ENCODE results near the gene UTP3.
"Not testable (repeated sequence)": the region's sequence is repeated elsewhere in the genome, so short reads cannot be mapped to it uniquely, and the experiment has no call there.

UTP3 gene

GRCh38 chr4:70687821-70688794 lies at the start of gene UTP3:
UTP3 (plus strand) TSS chr4:70688532; CDS start chr4:70688678, 146 bp downstream.
- DNase-seq = peak; percentile 99

GRCh38 chr4:70640192-70640591 lies 48.1 kb upstream of the UTP3 start:
- no peak for DNase-seq

DNA sequence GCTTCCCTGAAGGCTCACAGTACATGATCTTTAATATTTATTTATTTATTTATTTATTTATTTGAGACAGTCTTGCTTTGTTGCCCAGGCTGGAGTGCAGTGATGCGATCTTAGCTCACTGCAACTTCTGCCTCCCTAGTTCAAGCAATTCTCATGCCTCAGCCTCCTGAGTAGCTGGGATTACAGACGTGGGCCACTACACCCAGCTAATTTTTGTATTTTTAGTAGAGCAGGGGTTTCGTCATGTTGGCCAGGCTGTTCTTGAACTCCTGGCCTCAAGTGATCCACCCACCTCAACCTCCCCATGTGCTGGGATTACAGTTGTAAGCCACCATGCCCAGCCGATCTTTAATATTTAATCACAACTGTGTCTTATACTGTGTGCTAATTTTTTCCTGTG lies 37.6 kb upstream of the UTP3 start:
- DNase-seq = not testable (repeated sequence)

DNA sequence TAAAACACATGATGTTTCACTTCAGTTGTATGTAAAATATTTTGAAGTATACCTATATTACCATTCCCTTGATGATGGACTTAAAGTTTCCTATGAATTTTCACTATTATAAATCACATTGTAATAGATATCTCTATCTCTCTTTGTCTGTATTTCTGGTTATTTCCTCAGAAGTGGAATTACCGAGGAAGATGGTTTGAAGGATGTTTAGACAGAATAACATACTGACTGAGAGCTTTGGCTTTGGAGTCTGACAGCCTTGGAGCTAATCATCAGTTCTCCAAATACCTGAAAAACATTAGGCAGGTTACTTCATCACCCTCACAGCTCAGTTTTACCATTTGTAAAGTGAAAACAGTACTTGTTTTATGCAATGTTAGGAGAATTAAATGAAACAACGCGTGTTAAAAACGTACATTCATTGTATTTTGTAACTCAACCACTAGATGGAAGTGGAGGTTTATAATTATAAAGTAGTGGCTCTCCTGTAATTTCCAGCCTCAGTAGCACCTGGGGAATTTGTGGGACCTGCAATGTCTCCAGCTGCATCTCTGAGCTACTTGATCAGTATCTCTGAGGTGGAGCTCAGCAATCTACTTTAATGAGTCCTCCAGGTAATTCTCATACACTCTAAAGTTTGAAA lies 36.3 kb upstream of the UTP3 start:
- peak; percentile 35 for DNase-seq

DNA sequence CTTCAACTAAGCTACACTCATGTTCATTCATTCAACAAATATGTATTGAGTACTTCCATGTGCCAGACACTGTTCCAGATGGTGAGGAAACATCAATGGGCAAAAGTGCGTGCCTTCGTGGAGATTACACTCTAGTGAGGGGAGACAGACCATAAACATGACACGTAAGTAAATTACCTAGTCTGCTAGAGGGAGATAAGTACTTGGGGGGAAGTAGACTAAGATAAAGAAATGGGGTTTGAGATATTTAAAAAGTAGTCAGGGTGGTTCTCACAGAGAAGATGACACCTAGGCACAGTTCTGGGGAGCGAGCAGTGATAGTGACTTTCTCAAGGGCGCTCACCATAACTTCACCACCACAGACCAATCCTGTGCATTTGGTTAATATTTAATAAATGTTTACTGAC lies 33.7 kb upstream of the UTP3 start:
- no peak for DNase-seq

- no peak for DNase-seq
These were observed 31.0 kb upstream of the UTP3 start for GRCh38 chr4:70657326-70657725.

- no peak for DNase-seq
These were observed 29.9 kb upstream of the UTP3 start for GRCh38 chr4:70658418-70658817.

DNA sequence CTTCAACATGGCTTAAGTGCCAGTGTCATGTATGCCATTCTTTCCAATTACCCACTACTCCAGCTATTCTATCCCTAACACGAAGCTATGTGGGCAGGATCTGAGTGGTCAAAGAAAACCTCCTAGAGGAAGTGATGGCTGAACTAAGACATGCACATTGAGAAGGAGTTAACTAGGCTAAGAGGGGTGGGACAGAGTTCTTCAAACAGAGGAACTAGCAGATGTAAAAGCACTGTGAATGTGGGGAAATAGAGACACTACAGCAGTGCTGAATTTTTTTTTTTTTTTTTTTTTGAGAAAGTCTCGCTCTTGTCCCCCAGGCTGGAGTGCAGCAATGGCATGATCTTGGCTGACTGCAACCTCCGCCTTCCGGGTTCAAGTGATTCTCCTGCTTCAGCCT lies 28.2 kb upstream of the UTP3 start:
- no peak for DNase-seq

DNA sequence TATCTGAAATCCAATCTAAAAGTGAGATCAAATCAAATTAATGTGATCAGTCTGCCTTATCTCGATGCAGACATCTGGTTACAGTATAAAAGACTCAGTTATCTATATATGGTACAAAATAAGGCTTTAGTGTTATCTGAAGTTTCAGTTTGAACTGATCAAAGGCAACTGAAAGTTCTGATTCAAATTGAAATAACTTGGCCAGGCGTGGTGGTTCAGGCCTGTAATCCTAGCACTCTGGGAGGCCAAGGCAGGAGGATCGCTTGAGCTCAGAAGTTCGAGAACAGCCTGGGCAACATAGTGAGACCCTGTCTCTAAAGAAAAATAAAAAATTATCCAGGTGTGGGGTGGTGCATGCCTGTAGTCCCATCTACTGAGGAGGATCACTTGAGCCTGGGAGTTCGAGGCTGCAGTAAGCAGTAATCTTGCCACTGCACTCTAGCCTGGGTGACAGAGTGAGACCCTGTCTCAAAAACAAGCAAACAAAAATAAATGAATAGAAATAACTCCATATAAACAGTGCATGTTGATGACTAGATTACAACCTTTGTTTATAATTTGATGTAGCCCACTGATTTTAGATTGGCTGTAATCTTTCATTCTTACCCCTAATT lies 26.9 kb upstream of the UTP3 start:
- not testable (repeated sequence) for DNase-seq

DNA sequence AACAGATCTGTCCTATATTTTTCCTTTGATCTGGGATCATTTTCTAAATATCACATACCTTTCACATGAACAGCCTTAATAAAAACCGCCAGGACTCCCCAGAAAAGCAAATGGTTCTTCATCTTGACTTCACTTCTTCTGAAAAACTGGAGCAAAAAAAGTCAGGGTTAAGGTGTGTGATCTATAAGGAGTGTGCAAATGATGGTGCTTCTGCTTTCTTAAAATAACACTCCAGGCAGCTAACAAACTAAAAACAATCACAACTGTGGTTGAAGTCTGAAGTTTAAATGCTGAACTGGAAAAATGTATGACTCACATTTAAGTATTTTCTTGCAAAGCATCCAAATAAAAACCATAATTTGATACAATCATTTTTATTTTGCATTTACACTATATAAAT lies 22.0 kb upstream of the UTP3 start, which contains the start of gene JCHAIN:
Gene JCHAIN (minus strand): TSS at position 140 of the 400 bp plus-strand sequence. CDS start 18 bp downstream, at position 122.
- peak; percentile 22 for DNase-seq

DNA sequence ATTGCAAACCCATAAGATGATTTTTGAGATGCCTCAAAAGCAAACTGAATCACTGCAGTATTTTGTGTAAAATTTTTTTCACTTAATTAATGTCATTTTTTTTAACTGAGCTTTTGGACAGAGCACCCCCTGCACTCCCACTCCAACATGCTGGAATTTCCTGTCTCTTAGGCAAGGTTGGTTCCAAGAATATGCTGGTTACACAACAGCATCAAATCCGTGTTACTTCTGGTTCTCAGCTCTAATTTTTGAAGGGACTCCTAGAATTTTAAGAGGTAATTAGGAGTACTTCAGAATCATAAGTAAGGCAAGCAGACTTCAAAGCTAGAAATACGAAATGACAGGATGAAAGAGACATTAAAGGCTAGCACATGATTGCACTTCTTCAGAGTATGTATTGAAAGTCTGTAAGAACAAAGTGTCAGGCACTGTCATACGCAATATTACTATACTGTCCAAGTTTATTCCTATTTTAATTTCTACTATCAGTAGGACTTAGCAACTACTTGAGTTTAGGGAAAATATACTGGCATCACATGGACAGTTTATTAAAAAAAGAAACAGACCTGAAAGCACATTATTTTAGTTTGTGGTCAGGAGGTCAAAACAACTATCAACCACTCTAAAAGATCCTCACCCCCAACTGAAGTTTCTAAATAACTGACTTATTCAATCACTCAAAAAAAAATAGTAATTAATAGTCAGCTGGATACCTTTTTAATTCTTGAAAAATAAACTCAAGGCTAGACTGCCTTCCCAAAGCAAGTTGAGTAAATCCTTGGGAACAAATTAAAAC lies 20.4 kb upstream of the UTP3 start:
- peak; percentile 39 for DNase-seq

GRCh38 chr4:70670332-70671014 lies 17.9 kb upstream of the UTP3 start:
- peak; percentile 53 for DNase-seq

GRCh38 chr4:70671091-70671490 lies 17.2 kb upstream of the UTP3 start:
- no peak for DNase-seq

- no peak for DNase-seq
These were observed 14.1 kb upstream of the UTP3 start for GRCh38 chr4:70674191-70674590.

DNA sequence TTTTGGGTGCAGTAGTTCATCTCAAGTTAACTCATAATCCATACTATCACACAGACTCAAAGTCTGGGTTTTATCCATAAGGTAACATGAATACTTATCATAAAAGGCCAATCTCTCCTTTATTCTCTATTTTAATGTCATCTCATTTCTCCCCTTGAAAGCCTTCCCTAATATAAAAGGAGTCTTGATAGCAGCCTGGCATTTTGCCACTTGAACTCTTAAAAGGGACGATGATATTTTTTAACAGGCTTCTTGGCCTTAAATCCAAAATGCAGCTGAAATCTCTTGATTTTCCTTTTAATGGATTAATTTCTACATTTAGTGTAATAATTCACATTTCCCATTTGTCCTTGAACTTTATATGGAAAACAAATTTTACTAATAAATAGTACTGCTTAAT lies 13.6 kb upstream of the UTP3 start:
- no peak for DNase-seq

DNA sequence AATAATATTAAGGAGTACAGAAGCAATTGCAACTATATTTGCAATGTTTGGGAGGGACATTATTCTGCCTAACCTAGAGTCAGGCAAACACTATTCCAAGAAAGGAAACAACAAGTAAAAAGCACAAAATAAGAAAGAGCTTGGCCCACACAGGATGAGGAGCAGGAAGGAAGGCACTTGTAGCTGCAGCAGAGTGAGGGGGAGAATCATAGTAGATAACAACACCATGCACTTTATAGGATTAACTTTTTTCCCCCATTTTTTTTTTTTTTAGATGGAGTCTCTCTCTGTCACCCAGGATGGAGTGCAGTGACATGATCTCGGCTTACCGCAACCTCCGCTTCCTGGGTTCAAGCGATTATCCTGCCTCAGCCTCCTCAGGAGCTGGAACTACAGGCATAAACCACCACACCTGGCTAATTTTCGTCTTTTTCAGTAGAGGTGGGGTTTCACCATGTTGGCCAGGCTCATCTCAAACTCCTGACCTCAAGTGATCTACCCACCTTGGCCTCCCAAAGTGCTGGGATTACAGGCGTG lies 11.7 kb upstream of the UTP3 start:
- DNase-seq = no peak

- no peak for DNase-seq
These were observed 9.8 kb upstream of the UTP3 start for GRCh38 chr4:70678383-70678999.

DNA sequence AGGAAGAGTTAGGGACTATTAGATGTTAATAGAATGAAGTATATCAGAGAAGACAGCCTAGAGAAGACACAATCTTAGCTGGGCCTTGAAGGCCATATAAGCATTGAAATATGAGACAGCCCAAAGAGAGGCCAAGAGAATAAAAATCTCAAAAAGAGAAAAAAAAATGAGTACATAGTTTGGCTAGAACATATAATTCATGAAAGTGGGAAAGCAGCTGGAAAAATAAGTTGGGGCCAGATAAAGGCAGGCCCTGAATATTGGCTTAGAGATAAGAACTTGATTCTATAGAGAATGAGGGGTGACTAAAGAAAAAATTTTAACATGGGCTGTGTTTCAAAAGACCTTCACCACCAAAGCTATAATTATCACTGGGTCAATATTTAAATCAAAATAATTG lies 7.4 kb upstream of the UTP3 start:
- DNase-seq = no peak

DNA sequence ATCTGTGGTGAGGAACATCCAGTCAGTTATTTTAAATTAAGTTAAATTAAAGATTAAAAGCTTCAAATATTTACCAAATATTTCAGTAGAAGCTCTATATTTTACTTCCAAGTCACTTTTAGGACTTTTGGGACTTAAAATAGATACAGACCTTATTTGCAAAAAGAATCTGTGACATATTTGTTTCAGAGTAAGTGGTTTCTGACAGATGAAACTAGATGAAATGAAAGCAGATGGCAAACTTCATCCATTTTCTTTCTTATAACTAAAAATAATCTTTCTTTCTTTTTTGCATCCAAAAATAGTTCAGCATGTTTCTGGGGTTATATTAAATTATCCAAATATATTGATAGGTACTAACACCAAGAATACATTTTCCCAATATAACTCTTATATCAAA lies 6.6 kb upstream of the UTP3 start:
- DNase-seq = no peak

DNA sequence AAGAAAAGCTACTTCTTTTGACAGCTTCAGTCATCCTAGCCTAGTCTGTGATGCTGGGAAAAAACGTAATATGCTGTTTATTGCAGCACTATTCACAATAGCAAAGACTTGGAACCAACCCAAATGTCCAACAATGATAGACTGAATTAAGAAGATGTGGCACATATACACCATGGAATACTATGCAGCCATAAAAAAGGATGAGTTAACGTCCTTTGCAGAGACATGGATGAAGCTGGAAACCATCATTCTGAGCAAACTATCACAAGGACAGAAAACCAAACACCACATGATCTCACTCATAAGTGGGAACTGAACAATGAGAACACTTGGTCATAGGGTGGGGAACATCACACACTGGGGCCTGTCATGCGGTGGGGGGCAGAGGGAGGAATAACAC lies 6.2 kb upstream of the UTP3 start:
- not testable (repeated sequence) for DNase-seq

DNA sequence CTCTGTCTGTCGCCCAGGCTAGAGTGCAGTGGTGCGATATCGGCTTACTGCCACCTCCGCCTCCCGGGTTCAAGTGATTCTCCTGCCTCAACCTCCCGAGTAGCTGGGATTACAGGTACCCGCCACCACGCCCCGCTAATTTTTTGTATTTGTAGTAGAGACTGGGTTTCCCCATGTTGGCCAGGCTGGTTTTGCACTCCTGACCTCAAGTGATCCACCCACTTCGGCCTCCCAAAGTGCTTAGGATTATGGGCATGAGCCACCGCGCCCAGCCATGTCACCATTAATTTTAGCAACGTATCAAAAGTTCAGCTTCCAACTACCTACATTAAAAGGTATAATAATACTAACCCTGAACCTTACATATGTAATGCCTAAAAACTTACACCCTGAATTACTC lies 940 bp upstream of the UTP3 start:
- DNase-seq = no peak
